IPS-NIHi7 (cell line): ENCODE results near the gene ZNF26.
"Not testable (repeated sequence)": the region's sequence is repeated elsewhere in the genome, so short reads cannot be mapped to it uniquely, and the experiment has no call there.

ENCODE experiments used
- DNase-seq: peaks from one replicate; pipeline ENCODE4 v3.0.0; 2012; ENCODE audit warnings: mixed read lengths; ENCODE audit errors: extremely low spot score

Gene ZNF26

DNA sequence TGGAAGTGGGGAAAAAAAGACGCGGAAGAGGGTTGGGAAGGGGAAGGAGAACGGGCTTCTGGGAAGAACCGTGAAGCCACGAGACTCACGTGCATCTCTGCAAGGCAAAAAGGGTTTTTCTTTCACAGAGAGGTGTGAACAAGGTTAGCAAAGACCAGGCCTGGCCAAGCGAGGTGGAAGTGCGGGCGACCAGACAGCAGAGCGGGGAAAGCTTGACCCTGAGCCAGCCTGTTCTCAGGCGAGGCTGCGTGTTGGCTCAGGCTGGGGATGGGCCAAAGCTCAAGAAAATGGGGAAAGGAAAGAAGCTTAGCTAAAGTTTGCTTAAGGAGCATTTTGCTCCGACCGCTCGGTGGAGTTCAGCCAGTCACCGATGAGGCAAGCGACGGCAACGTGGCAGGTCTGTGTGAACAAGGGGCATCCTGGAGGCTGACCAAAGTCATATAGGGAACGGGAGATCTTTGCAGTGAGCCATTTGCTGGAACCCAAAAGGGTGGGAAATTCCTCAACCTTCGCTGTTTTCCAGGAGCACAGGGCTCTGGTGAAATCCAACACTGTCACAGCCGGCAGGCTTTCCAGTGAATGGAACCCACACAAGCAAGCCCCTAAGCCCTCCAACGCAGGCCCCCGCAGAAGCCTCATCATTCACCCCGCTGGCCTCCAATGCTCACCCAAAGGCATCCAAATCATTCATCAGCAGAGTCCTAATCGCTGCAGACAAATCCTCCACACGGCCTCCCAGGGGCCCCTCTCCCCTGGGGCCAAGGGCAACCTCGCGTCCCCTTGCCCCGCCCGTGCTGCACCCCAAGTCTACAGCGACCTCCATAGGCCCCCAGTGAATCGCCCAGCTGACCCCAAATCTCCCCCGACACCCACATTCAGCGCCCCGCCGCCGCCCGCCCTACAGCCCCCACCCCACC is 30.8 kb upstream of the ZNF26 start:
- DNase-seq: peak; percentile 41

GRCh38 chr12:132956011-132956788 is 30.0 kb upstream of the ZNF26 start, which contains the start of gene ZNF605:
ZNF605 (minus strand) TSS chr12:132956306; CDS start chr12:132945635, 10,671 bp downstream.
- DNase-seq: peak; percentile 98

- DNase-seq: not testable (repeated sequence)
Measured at GRCh38 chr12:132961790-132962189, 24.4 kb upstream of the ZNF26 start.

- not testable (repeated sequence) for DNase-seq
Measured at GRCh38 chr12:132963947-132964346, 22.2 kb upstream of the ZNF26 start.

GRCh38 chr12:132965796-132966195 is 20.4 kb upstream of the ZNF26 start:
- DNase-seq: no peak

DNA sequence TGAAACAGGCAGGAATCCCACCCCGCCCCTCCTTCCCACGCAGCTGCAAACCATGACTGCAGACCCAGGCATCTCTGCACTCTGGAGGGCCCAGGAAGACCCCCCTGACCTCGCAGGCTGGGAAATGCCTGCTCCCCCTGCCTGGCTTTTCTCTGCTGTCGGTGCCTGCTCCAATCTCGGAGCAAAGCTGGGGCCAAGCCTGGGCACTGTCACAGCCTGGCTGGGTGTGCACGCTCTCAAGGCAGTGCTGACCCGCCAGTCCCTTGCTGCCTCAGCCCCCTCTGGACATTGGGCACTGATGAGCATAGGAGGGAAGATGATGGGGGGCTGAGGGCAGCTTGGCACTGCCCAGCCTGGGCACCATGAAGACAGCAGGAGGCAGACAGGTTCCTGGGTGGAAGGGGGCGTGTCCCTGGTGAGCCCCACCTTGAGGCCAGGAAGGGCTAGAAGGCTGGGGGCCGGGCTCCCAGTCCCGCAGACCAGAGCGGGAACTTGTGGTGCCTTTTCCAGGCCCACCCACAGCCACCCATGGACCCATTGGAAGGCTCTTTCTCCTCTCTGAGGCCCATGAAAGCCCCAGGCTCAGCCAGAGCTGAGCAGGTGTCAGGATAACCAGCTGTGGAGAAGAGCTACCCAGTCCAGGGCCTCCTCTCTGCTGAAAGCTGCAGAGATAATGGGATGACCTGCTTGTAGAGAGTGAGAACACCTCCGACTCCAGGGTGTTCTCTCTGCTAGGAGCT is 19.3 kb upstream of the ZNF26 start:
- DNase-seq: no peak

- no peak for DNase-seq
Measured at GRCh38 chr12:132967736-132968135, 18.4 kb upstream of the ZNF26 start.

GRCh38 chr12:132972374-132972773 is 13.8 kb upstream of the ZNF26 start:
- DNase-seq: no peak

- DNase-seq: not testable (repeated sequence)
Measured at GRCh38 chr12:132976870-132977269, 9.3 kb upstream of the ZNF26 start.

DNA sequence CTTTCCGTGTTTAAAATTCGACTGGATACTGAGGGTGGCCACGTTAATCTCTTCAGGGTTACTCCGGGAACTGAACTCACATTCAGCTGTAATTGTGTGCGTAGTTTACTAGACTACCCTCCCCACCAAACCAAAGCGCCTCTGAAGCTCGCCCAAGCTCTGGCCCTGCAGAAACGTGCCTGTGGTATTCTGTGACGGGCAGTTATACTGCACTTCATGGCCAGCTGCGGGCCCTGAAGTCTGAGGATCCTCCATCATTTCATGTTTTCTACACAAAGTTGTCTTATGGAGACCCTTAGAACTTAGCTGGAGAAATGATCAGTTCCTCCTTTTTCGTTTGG is 688 bp downstream of the ZNF26 start:
- DNase-seq: no peak

GRCh38 chr12:132998741-132999140 is 12.6 kb downstream of the ZNF26 start:
- no peak for DNase-seq

- no peak for DNase-seq
Measured at GRCh38 chr12:133010657-133011297, 24.6 kb downstream of the ZNF26 start.

DNA sequence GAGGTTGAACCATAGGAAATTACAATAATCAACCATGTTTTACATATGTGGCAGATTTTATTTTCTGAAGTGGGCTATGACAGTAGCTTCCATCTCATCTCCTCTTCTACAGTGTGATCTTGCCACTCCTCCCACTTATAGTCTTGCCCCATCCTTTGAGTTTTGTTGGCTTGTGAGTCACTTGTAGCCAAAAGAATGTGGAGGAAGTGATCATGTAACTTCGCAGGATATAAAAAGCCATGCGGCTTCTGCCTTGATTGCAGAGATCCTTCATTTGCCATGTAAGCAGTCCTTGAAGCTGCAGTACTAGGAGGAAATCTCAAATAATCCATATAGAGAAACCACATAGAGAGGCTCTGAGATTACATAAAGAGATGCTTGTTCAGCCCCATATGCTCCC is 37.4 kb downstream of the ZNF26 start:
- no peak for DNase-seq

DNA sequence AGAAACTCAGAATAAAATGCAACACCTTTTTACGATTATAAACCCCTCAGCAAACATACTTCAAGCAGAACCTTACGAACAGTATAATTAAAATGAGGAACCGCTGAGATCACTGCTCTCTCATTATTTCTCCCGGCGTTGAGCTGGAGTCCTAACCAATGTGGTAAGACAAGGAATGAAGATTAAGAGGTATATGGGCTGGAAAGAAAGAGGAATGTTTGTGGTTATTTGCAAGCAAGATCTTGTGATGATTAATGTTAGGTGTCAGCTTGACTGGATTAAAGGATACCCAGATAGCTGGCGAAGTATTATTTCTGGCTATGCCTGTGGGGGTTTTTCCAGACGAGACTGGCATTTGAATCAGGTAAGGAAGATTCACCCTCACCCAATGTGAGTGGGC is 40.8 kb downstream of the ZNF26 start:
- no peak for DNase-seq

DNA sequence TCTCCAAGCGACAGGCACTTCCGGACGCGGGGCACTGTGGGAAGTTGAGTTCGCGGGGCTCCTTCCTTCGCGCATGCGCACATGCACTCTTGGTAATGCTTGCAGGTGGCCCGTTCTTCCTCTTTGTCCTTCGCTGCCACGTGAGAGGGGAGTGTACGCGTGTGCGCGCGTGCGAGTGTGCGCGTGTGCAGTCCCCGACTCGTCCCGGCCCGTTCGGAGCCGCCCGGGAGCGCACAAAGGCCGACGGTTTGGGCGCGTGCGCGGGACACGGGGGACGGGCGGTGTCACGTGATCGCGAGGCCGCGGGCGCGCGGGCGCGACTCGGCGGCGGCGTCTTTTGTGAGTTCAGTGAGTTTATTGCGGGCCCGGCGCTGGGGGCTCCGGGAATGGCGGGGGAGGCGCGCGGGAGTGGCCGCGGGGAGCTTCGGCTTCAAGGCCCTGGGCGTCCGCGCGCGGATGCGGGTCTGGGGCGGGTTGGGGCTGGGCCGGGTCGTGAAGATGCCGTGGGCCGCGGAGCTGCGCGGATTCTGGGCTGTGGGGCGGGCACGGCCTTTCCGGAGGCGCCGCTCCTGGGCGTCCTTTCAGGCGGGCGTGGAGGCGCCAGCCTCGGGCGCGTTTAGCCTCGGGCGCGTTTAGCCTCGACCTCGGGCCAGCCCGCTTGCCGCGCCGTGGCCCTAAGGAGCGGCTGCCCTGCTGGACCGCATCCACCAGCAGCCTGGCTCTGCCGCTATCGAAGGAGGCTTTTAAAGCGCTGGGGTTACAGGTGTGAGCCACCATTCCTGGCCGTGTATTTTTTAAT is 51.2 kb downstream of the ZNF26 start, which contains the start of gene ZNF84:
ZNF84 (plus strand) TSS at position 303 of the 799 bp plus-strand sequence. CDS start 3,959 bp downstream, outside the sequence.
- peak; percentile 96 for DNase-seq

- DNase-seq: no peak
Measured at GRCh38 chr12:133038118-133038709, 52.0 kb downstream of the ZNF26 start.

GRCh38 chr12:133046698-133047097 is 60.5 kb downstream of the ZNF26 start:
- DNase-seq: no peak

- no peak for DNase-seq
Measured at GRCh38 chr12:133057446-133057845, 71.3 kb downstream of the ZNF26 start.

- no peak for DNase-seq
Measured at GRCh38 chr12:133058203-133059113, 72.3 kb downstream of the ZNF26 start.
